Activated CD8-positive, alpha-beta memory T cell treated with anti-CD3 and anti-CD28 coated beads, Interleukin-2, amount 10 ng/mL, durations not matched to agents 7 days and 5 days (primary cell): ENCODE data around the gene SMPD3. TPM values are rescaled to one million over a fixed set of nuclear protein-coding genes. Genes with fewer than 3 reads are reported as not detected.

Experiments used
- ATAC-seq: fragments of 150-1000 bp; cut with Tn5 transposase; one replicate; pipeline ENCODE4 v1.10.0; 2021; ENCODE audit warnings: moderate library complexity
- CTCF ChIA-PET: fragments of 350-600 bp; sonication (Branson Sonifier 250); formaldehyde crosslinking; loops from one replicate; lab custom pipeline; 2021; ENCODE audit warnings: antibody characterized with exemption; lab: Charles Lee
- DNase-seq: peaks from one replicate; pipeline ENCODE4 v3.0.0-alpha.2; 2020
- H3K27ac Mint-ChIP-seq: one replicate; pipeline ENCODE4 v1.8.0; 2021; ENCODE audit warnings: mild to moderate bottlenecking, mixed read lengths
- H3K27me3 Mint-ChIP-seq: one replicate; pipeline ENCODE4 v1.8.0; 2021; ENCODE audit warnings: mixed read lengths
- H3K36me3 Mint-ChIP-seq: one replicate; pipeline ENCODE4 v1.8.0; 2021; ENCODE audit warnings: mild to moderate bottlenecking, mixed read lengths
- H3K4me1 Mint-ChIP-seq: one replicate; pipeline ENCODE4 v1.8.0; 2021; ENCODE audit warnings: mixed read lengths
- H3K4me3 Mint-ChIP-seq: one replicate; pipeline ENCODE4 v1.8.0; 2021; ENCODE audit warnings: mild to moderate bottlenecking, moderate library complexity, mixed read lengths
- H3K9me3 Mint-ChIP-seq: one replicate; pipeline ENCODE4 v1.8.0; 2022; ENCODE audit warnings: low read depth, mixed read lengths
- total RNA-seq, 2 experiments: library from RNA; stranded (reverse); gene quantifications; one replicate each; pipeline ENCODE4 v1.2.3, GENCODE V29; 2021

The SMPD3 gene
- total RNA-seq, 2 experiments from 2014 or later = 7.7 to 7.9 TPM

DNA sequence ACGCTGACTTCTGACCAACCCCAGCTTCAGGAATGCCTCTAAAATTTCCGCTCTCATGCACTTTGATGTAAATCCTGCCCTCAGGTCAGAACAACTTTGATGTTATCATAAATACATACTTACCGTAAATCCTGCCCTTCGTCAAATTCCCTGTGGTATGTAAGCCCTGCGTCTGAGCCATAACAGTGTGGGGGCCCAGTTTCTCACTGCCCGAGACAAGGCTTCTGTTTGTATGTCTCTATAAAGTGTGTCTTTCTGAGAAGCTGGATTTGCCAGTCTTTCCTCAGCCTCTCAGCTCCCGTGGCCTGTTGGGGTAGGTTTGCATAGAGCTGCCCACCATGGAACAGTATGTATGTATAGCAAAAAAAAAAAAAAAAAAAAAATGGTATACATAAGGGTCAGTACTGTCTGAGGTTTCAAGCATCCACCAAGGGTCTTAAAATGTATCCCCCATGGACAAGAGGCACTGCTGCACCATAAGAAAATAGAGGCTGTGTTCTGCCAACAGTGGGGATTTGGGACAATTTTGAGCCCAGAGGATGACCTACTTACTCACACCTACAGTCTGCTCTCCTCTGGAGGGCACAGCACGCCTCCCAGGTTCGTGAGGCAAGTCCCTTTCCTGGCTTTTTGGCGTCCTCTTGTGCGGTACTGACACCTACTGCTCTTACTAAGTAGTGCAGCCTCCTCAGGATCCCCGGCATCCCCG is 120.0 kb downstream of the SMPD3 start:
- peaks cover 26% of the 10 kb centered on the region for H3K4me1 Mint-ChIP-seq
- DNase-seq (peak; percentile 86), ATAC-seq (peak; percentile 97)
- CTCF ChIA-PET = interaction anchor here (0.6 to 21.5 kb wide), 34 partner anchors 9 to 210 kb away, joined by 3 to 451 read pairs (median 4); partner anchors contain the start of genes PLA2G15, PRMT7, SLC7A6 and SLC7A6OS
- no peaks in the 10 kb centered on the region for H3K27me3 Mint-ChIP-seq
- peaks cover 25% of the 10 kb centered on the region for H3K36me3 Mint-ChIP-seq
- no peak overlapping the region for H3K4me3 Mint-ChIP-seq
- H3K9me3 Mint-ChIP-seq = no peaks in the 10 kb centered on the region
- no peak overlapping the region for H3K27ac Mint-ChIP-seq

DNA sequence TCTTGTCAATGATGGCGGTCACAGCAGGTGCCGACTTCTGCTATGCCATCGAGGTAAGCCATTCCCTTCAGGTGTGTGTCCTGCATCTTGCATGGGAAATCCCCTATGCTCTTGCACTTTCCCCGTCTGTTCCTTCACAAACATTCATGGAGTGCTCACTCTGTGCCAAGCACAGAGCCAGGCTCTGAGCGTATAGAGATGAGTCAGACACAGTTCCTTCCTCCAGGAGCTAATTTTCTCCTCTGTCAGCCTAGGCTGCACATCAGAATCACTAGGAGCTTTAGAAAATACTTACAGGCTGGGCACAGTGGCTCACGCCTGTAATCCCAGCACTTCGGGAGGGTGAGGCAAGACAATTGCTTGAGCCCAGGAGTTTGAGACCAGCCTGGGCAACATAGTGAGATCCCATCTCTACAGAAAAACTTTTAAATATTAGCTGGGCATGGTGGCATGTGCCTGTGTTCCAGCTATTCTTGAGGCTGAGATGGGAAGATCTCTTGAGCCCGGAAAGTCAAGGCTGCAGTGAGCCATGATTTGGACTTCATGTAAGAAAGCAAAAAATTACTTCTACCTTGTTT is 123.4 kb downstream of the SMPD3 start:
- Mint-ChIP-seq H3K27ac (no peak overlapping the region), H3K27me3 (no peaks in the 10 kb centered on the region), H3K4me1 (peaks cover 17% of the 10 kb centered on the region), H3K4me3 (no peak overlapping the region), H3K36me3 (peaks cover 25% of the 10 kb centered on the region), H3K9me3 (no peaks in the 10 kb centered on the region)
- CTCF ChIA-PET = interaction anchor here (1.1 to 21.5 kb wide), 2 partner anchors 15 to 64 kb away, joined by 3 to 451 read pairs; partner anchors contain the start of gene SLC7A6
- no peak for DNase-seq
- no peak for ATAC-seq

DNA sequence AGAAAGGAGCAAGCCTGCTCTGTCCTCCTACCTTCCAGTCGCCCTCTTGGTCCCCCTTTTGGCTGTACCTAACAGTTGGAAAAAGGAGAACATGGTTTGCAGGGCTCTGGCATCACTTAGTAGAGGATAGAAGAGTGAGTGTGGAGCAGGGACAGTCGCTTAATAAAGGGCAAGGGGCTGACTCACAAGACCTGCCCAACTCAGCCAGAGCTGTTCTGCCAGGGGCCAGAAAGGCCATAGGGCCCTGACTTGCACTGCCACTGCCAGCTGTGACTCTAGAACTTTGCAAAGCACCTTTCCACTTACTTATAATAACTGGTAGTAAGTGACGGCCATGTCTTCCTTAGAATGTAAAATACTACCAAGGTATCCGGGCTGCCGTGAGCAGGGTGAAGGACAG is 124.0 kb downstream of the SMPD3 start:
- DNase-seq = no peak
- Mint-ChIP-seq H3K36me3 (peaks cover 26% of the 10 kb centered on the region), H3K27ac (no peak overlapping the region)

DNA sequence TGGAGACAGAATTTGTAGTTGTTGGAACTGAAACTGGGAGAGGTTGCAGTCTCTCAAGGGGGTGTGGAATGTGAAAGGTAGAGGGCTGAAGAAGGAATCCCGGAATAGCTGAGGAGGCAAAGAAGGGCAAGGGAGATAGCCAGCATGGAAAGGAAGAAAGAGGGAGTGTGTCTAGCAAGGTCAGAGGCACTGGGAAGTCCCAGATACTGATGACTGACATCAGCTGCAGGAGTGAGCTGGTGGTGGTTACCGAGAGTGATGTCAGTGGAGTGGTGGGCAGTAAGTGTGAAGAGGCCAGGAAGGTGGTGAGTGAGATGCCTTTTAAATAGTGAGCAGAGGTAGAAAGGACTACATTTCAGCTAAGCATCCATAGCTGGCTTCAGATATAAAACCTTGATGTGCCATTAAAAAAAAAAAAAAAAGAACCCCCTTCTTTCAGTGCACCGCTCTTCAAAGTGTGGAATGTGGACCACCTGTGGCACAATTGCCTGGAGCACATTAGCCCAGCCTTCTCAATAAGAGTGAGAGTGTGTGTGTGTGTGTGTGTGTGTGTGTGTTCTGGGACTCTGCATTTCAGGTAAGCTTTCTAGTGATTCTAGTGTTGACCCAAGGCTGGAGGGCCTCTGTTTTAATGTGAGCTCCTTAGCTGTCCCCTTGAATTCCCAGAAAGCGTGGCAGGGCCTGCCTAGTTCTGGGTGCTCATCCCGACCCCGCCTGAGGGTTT is 129.0 kb downstream of the SMPD3 start:
- H3K27ac Mint-ChIP-seq = peak overlapping the region; percentile 78
- CTCF ChIA-PET = interaction anchor here (0.8 to 21.5 kb wide), 6 partner anchors 9 to 58 kb away, joined by 3 to 451 read pairs (median 3); partner anchors contain the start of genes PRMT7, SLC7A6 and SLC7A6OS
- no peaks in the 10 kb centered on the region for H3K27me3 Mint-ChIP-seq
- peaks cover 30% of the 10 kb centered on the region for H3K4me1 Mint-ChIP-seq
- H3K36me3 Mint-ChIP-seq = peaks cover 40% of the 10 kb centered on the region
- ATAC-seq = peak; percentile 89
- H3K4me3 Mint-ChIP-seq = no peak overlapping the region
- DNase-seq = peak; percentile 68
- H3K9me3 Mint-ChIP-seq = no peaks in the 10 kb centered on the region

More for the DNA sequence above, 124.0 kb downstream of the SMPD3 start:
- Mint-ChIP-seq H3K4me3 (no peak overlapping the region), H3K4me1 (peaks cover 22% of the 10 kb centered on the region), H3K9me3 (no peaks in the 10 kb centered on the region), H3K27me3 (no peaks in the 10 kb centered on the region)
- CTCF ChIA-PET = interaction anchor here (1.1 to 21.5 kb wide), 2 partner anchors 15 to 63 kb away, joined by 3 to 451 read pairs; partner anchors contain the start of gene SLC7A6
- no peak for ATAC-seq

GRCh38 chr16:68313116-68313515 is 135.2 kb downstream of the SMPD3 start:
- Mint-ChIP-seq H3K27me3 (no peaks in the 10 kb centered on the region), H3K36me3 (peaks cover 34% of the 10 kb centered on the region), H3K4me1 (peaks cover 46% of the 10 kb centered on the region), H3K4me3 (no peak overlapping the region), H3K9me3 (no peaks in the 10 kb centered on the region), H3K27ac (no peak overlapping the region)
- DNase-seq (no peak), ATAC-seq (no peak)
- CTCF ChIA-PET = interaction anchor here (1.1 kb wide), 1 partner anchor 51 kb away, joined by 3 read pairs; no protein-coding TSS in a partner anchor

- Mint-ChIP-seq H3K4me3 (peak within 1 kb of the TSS; percentile 85), H3K27me3 (no peaks in the 10 kb centered on the region), H3K4me1 (peaks cover 52% of the 10 kb centered on the region), H3K27ac (peak within 1 kb of the TSS; percentile 85), H3K36me3 (peaks cover 30% of the 10 kb centered on the region), H3K9me3 (no peaks in the 10 kb centered on the region)
- CTCF ChIA-PET = interaction anchor here (0.7 to 2.7 kb wide), 22 partner anchors 8 to 749 kb away, joined by 3 to 71 read pairs (median 4); partner anchors contain the start of genes CTCF, PLA2G15 and SLC7A6
- peak; percentile 96 for DNase-seq
- ATAC-seq = peak; percentile 99
Observed at GRCh38 chr16:68310774-68311511, 137.4 kb downstream of the SMPD3 start, which contains the start of the genes PRMT7 and SLC7A6OS. Gene PRMT7, plus strand, starts transcription at chr16:68311019. Its CDS starts 4,961 bp downstream, at chr16:68315980. Gene SLC7A6OS, minus strand, starts transcription at chr16:68310946. Its CDS starts 20 bp downstream, at chr16:68310926.

GRCh38 chr16:68310437-68310773 is 137.9 kb downstream of the SMPD3 start:
- ATAC-seq = no peak
- H3K9me3 Mint-ChIP-seq = no peaks in the 10 kb centered on the region
- CTCF ChIA-PET = interaction anchor here (0.7 to 2.7 kb wide), 18 partner anchors 9 to 748 kb away, joined by 3 to 71 read pairs (median 6); partner anchors contain the start of genes CTCF, PLA2G15 and SLC7A6
- H3K36me3 Mint-ChIP-seq = peaks cover 31% of the 10 kb centered on the region
- H3K4me3 Mint-ChIP-seq = peak overlapping the region; percentile 85
- H3K27me3 Mint-ChIP-seq = no peaks in the 10 kb centered on the region
- H3K27ac Mint-ChIP-seq = peak overlapping the region; percentile 85
- DNase-seq = no peak
- H3K4me1 Mint-ChIP-seq = peaks cover 52% of the 10 kb centered on the region

GRCh38 chr16:68309799-68310198 is 138.5 kb downstream of the SMPD3 start:
- Mint-ChIP-seq H3K4me1 (peaks cover 52% of the 10 kb centered on the region), H3K36me3 (peaks cover 33% of the 10 kb centered on the region), H3K9me3 (no peaks in the 10 kb centered on the region), H3K27ac (peak overlapping the region; percentile 85), H3K4me3 (peak overlapping the region; percentile 85), H3K27me3 (no peaks in the 10 kb centered on the region)
- ATAC-seq = no peak
- DNase-seq = no peak
- CTCF ChIA-PET = interaction anchor here (0.5 to 3.2 kb wide), 4 partner anchors 10 to 495 kb away, joined by 3 to 28 read pairs (median 7); partner anchors contain the start of gene SLC7A6

Other genes starting within 250 kb of the SMPD3 start
- not detected for gene ESRP2, start 212.4 kb downstream of the SMPD3 start, total RNA-seq
- 1 to 10 TPM; 8.4 to 9.3 TPM for gene PLA2G15, start 203.1 kb downstream of the SMPD3 start, total RNA-seq
- 10 to 100 TPM; 73.3 to 99.5 TPM for gene SLC7A6, start 184.0 kb downstream of the SMPD3 start, total RNA-seq
- 10 to 100 TPM; 29.8 to 30.8 TPM for gene SLC7A6OS, start 137.6 kb downstream of the SMPD3 start, total RNA-seq
- 10 to 100 TPM; 60.9 to 73.9 TPM for gene PRMT7, start 137.5 kb downstream of the SMPD3 start, total RNA-seq
- gene ZFP90, start 90.8 kb upstream of the SMPD3 start, total RNA-seq = 10 to 100 TPM; 28.8 to 32.1 TPM
- under 1 TPM in 1 of 2 experiments, not detected in 1; 0.73 TPM for gene CDH3, start 196.8 kb upstream of the SMPD3 start, total RNA-seq